Stimulated activated CD8-positive, alpha-beta memory T cell treated with anti-CD3 and anti-CD28 coated beads, Interleukin-12 subunit alpha, Interleukin-12 subunit beta, amount 100 ng/mL, for 1 hour (primary cell): ENCODE data around the gene SLC5A9.
"Not testable (repeated sequence)": the region's sequence is repeated elsewhere in the genome, so short reads cannot be mapped to it uniquely, and the experiment has no call there.

Experiments
- DNase-seq: peaks from one replicate; pipeline ENCODE4 v3.0.0-alpha.2; 2020; ENCODE audit warnings: low read depth

SLC5A9 gene

DNA sequence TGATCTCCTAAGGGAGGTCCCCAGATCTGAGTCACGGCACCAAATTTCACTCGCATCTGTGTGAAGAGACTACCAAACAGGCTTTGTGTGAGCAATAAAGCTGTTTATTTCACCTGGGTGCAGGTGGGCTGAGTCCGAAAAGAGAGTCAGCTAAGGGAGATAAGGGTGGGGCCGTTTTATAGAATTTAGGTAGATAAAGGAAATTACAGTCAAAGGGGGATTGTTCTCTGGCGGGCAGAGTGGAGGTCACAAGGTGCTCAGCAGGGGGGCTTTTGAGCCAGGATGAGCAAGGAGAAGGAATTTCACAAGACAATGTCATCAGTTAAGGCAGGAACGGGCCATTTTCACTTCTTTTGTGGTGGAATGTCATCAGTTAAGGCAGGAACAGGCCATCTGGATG, 8.2 kb upstream of the SLC5A9 start:
- not testable (repeated sequence) for DNase-seq

DNA sequence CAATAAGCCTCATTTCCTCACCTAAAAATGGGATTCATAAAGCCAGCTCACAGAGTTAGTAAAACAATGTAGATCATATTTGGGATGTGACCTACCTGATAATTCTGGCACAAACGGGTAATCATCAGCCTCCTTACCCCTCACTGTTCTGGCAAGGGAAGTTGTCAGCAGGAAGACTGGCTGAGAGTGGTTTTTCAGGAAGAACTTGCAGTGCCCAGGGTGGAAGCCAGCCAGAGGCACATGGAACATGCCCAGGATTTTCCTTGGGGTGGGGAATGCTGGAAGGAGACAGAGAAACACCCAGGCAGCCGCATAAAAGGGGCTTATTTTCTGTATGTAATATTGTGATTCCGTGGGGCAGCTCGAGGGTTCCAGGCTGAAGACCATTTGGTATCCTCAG, 7.7 kb upstream of the SLC5A9 start:
- no peak for DNase-seq

DNA sequence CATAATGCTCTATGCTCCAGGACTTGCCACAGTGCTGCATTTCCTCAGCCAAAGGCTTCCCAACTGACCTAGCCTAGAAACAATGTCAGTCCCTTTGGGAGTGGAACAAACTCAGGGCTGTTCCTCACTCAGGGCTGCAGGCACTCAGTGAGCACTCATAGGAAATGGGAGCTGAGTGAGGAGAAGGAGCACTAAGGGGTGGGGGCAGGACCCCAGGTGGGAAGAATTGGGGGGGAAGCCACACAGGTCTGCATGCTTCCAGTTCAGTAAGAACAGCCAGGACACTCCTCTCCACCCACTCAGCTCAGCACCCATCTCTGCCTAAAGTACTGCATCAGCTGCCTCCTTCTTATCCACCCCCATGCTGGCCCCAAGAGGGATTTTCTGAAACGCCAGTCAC, 7.3 kb upstream of the SLC5A9 start:
- DNase-seq = no peak

DNA sequence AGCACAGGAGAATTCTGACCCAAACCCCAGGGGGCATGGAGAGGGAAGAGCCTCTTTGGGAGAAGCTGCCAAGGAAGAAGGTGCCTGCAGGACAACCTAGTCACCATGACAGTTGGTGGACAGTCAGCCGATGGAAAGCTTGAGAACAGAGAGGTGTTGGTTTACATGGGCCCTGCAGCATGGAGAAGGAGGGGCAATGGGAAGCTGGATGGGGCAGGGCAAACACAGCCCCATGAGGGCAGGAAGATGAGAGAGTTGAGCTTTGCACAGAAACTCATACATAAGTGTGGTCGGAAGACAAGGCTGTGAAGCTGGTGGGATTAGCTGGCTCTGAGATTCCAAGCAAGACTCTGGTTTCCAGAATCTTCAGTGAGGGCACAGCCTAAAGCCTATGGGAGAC, 6.6 kb upstream of the SLC5A9 start:
- no peak for DNase-seq

DNA sequence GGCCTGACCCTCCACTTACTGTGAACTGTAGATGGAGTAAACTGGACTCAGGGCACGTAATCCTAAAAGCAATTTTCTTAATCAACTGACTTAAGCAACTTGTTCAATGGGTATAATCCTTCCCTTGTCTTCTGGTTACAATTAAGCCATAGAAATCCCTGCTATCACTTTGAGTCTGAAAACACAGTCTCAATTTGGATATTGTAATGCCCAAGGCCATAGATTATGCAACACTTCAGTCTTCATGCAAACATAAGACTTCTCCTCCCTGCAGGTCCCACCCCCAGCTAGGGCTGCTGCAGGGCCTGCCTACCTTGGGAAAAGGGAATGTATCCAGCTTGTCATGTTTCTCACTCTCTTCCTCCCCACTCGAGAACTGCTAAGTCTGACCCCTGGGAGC, 6.2 kb upstream of the SLC5A9 start:
- DNase-seq = no peak

DNA sequence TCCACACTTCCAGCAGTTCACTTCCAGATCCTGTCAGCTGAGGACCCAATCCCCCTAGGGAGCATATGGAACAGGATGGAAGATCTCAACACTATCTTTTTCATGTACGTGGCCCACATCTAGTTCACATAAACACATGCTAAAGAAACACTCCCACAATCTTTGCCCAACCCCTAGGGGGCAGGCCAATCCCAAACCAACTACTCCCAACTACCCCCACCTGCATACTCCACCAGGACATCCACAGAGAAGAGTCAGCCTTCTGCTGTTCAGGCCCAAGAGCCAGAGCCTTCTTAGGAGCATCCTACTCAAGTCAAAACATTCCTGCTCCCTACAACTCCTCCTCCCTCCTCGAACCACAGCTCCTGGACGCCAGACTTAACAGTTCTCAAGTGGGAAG, 5.6 kb upstream of the SLC5A9 start:
- no peak for DNase-seq

DNA sequence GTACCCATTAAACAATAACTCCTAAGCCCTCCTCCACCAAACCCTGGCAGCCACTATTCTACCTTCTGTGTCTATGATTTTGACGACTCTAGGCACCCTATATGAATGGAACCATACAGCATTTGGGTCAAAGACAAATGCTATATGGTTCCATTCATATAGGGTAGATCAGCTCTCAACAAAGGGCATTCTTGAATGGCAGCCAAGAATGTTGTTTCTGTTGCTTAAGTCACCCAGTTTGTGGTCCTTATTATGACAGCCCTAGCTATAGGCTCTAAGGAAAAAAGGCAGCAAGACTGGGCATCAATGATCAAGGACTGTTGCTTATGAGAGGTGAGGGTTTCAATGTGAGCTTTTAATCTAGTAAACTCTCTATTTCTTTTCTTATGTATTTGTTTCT, 4.7 kb upstream of the SLC5A9 start:
- DNase-seq = no peak

DNA sequence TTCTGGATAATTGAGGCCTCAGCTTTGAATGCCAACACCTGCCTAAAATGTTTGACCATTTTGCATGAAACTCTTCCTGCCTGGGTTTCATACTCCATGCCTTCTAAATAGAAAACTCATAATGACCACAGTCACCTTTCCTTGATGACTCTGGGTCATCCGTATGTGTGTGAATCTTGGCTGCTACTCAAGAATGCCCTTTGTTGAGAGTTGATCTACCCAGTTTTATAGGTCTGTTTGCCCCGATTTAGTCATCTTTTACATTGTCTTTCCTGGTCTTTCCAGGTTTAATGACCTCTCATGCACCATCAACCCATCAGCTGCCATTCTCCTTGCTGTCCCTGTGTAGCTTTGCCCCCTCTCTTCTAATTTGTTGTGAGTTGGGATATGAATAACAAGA, 2.7 kb upstream of the SLC5A9 start:
- no peak for DNase-seq

DNA sequence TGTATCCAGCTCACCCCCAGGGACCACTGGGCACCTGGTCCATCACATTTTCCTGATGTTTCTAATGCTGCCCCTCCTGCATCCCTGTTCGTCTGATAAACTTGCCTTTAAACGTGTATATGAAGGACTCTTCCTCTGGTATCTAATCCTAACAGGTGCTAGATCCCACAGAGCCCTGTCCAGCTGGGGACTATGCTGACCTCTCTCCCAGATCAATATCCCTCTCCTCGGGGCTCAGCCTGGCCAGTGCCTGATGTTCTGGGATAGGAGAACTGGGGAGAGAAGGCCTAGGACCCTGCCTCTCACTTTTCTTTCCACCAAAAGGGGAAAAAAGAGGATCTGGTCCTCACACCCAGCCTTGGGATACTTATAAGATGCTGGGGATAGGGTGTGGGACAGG, 1.4 kb upstream of the SLC5A9 start:
- no peak for DNase-seq

DNA sequence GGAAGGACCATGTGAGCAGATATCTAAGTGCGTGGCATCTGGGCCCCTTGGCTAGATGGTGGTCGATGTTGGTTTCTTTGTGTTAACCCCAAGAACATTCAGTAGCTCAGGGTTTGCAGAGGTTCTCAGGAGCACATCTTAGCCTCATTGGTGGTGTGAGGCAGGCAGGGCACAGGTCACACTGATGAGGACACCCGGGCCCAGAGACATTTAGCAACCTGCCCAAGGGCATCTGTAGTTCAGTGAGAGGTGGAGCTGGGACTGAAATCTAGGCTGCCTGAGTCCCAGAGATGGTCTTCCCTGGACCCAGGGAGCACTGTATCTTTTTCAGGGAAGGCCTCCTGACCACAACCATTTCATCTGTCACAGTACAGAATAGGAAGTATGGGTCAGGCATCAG, 859 bp upstream of the SLC5A9 start:
- DNase-seq = no peak

DNA sequence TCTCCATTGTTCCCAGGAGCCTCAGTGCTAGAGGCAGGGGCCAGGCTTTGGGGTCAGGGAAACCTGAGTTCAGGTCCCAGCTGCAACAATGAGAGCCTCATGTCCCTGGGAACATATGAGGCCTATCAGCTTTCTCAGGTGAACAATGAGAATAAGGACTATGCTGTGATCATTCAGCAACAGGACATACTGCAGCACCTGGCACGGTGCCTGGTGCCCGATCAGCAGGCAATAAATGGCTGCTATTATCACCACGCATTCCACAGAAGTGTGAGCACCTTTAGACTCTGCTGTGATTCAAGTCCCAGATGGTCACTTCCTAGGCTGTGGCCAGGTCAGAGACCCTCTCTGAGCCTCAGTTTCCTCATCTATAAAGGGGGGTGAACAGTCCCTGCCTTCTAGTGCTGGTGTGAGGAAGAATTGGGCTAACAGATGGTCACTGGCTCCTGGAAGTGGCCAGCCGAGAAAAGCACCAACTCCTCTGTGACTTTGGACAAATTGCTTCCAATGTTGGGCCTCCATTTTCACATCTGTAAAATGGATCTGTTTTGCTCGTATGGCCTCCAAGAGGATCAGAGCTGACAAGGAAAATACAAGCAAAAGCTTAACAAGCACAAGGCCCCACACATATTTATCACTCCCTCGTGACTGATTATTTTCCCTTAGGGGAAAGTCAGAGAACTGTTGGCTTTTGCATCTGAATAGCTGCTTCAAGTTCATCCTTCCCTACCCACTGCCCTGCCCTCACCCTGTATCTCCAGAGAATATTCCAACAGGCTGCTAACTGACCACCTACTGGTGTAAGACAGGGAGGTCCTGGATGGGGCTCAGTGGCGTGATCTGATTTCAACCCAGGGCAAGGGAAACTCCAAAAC, 1.1 kb downstream of the SLC5A9 start:
- no peak for DNase-seq

DNA sequence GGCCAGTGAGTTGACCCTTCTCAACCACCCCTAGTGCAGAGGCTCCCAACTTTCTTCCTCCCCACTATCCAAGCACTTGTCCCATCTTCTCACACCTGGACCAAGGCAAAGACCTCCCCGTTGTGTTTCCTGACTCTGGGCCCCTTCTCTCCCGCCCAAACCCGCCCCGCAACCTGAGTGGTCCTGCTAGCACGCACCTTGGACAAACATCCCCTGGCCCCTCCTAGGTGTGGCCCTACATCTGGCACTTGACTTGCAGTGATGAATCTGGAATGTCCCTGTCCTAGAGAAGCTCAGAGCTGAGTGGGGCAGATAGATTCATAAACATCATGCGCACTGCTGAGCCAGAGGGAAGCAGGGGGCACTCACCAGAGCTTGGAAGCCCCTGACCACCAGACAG, 2.3 kb downstream of the SLC5A9 start:
- DNase-seq = no peak

DNA sequence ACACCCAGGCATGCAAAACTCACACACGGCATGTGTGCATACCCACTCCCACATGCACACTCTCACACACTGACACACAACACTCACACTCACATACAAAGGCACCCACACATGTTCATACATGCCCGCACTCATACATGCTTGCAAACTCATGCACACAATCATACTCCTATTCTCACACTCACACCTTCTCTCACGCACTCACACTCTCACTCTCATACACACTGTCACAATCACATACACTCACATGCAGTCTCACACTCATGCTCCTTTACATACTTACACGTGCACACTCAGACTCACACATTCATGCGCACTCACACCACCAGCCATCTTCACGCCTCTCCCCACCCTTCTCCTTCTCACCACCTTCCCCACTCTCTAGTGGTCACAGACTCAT, 3.1 kb downstream of the SLC5A9 start:
- DNase-seq = no peak

DNA sequence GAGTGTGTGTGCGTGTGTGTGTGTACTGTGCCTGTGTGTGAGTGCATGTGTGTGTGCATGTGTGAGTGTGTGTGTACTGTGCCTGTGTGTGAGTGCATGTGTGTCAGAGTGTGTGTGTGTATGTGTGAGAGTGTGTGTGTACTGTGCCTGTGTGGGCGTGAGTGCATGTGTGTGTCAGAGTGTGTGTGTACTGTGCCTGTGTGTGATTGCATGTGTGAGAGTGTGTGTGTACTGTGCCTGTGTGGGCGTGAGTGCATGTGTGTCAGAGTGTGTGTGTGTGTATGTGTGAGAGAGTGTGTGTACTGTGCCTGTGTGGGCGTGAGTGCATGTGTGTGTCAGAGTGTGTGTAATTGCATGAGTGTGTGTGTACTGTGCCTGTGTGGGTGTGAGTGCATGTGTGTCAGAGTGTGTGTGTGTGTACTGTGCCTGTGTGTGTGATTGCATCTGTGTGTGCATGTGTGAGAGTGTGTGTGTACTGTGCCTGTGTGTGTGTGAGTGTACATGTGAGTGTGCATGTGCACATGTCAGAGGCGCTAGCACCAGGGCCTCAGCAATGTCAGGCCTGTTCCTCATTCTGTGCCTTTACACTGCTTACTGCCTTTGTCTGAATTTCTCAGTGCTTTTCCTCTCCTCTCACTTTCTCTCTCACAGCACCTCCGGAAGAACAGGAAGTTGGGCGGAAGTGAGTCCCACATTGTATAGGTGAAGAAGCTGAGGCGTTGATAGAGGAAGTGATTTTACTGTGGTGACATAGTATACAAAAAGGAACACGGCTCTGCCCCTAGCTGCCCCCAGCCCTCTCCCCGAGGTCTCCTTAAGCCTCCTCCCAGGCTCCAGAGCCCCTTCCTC, 4.9 kb downstream of the SLC5A9 start:
- DNase-seq = no peak

DNA sequence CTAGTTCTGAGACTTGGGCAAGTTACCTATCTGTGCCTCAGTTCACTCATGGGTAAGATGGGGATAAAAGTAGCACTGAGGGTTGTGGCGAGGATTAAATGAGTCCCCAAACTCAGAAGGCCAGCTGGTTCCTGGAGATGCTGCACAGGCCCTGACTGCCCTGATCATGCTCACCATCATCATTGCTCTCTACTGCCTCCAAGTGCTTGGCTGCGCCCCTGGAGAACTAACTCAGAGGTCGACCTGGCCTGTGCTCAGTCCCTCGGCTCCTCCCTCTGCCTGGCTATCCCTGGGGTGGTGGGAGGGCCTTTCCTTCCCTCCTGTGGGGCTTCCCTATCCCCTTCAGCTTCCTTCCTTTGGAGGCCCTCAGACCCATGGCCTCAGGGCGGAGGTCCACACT, 5.6 kb downstream of the SLC5A9 start:
- no peak for DNase-seq

DNA sequence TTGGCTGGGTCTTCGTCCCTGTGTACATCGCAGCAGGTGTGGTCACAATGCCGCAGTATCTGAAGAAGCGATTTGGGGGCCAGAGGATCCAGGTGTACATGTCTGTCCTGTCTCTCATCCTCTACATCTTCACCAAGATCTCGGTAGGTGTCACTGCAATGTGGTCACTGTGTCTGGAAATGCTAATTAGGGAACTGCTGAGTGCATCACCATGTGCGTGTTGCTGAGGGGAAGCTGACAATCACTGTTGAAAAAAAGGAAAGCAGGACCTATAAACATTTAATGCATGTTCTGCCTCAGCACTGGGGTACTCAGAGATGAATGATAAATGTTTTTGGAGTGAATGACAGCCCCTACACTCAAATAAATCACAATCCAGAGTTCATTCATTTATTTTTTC, 6.8 kb downstream of the SLC5A9 start:
- DNase-seq = no peak

DNA sequence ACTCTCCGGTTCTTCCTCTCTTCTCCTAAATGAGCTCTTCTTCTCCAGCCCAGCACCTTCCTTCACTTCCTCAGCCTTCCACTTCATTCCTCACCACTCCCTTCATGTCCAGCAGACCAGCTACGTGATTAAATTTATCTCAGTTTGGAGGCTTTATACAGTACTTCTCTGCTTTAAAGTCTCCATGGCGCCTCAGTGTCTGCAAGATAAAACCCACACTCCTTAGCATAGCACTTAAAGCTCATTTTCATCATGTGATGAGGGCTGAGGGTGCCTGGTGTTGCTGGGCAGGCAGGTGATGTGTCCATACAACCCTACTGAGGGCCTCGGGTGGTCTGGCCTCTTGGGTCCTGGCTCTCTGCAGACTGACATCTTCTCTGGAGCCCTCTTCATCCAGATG, 7.7 kb downstream of the SLC5A9 start:
- no peak for DNase-seq

DNA sequence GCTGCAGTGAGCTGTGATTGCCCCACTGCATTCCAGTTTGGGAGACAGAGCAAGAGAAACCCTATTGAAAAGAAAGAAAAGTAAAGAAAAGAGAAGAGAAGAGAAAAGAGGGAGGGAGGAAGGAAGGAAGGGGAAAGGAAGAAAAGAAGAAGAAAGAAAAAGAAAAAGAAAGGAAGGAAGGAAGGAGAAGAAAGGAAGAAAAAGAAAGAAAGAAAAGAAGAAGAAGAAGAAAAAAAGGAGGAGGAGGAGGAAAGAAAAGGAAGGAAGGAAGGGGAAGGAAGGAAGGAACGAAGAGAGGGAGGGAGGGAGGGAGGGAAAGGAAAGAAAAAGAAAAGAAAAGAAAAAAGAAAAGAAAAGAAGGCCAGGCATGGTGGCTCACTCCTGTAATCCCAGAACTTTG, 10.2 kb downstream of the SLC5A9 start:
- DNase-seq = no peak

DNA sequence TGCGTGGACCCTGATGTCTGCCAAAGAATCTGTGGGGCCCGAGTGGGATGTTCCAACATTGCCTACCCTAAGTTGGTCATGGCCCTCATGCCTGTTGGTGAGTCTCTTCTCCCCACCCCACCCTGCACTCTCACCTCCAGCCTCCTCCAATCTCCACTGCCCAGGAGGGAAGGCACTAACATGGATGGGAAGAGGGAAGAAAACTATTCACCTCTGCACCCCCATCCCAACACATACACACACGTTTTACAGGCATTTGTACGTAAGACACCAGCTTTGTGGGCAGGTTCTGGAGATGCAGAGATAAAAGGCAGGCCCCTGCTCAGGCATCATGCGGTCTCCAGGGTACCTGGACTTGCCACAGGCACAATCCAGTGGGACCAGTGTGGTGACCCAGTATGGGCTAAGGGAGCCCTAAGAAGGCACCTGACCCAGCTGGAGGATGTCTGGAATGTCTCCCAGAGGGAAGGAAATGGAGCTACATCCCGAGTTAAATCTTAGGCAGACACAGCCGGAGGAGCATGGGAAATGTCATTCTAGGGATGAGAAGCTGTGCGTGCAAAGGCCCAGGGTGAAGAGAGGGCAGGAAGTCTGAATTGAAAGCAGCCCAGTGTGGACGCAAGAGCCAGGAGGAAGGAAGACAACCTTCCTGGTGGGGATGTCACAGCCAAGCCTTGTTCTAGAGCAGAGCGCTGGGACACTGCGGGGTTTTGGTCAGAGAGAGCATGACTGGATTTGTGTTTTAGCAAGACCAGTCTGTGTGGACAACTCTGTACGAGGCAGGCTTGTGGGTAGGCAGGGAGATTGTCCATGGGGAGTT, 11.4 kb downstream of the SLC5A9 start:
- no peak for DNase-seq

DNA sequence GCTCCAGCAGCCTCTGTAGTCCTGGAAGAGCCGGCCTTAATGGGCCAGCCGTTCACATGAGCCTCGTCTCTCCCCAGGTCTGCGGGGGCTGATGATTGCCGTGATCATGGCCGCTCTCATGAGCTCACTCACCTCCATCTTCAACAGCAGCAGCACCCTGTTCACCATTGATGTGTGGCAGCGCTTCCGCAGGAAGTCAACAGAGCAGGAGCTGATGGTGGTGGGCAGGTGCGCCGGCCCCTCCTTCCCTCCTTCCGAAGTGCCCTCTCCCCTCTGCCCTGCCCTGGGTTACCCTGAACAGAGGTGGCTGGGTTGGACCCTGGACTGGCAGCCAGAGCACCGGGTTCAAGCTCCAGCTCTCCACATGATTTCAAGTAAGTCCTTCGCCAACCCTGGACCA, 13.1 kb downstream of the SLC5A9 start:
- DNase-seq = no peak

DNA sequence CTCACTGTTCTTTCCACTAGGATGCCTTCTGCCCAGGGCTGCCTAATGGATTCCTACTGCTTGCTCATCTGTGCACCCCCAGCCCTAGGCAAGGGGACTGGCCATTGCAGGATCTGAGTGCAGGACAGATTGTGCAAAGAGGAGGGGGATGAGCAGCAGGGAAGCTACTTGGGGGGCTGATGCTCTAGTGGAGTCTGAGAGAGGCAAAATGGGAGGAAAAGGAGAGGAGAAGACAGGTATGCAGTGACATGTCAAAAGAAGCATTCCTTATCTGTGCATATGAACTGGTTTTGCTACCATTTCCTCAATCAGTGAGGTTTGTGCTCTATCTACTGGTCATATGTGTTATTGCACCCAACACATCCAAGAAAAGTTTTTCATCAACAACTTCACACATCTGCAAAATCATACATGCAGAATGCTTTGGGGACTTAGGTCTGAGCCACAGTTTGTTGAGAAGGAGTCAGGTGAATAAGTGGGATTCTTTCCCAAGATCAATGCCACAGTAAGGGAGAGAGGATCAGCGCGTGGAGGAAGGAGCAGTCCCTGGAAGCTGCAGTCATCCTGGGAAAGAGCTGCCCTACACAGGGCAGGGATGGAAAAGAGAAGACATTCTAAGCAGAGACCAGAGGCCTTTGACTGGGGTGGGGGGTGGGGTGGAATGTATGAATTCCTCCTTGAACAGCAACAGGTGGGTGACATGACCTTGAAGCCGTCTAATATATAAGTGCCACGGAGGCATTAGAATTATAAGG, 14.4 kb downstream of the SLC5A9 start:
- no peak for DNase-seq
